ENCODE data around the gene SREBF1. TPM values are rescaled to one million over a fixed set of nuclear protein-coding genes. Genes with fewer than 3 reads are reported as not detected.
"Not testable (repeated sequence)": the region's sequence is repeated elsewhere in the genome, so short reads cannot be mapped to it uniquely, and the experiment has no call there.

Gene SREBF1
- total RNA-seq, 1 donor from 2014 or later = 28.8 TPM

- no peak for DNase-seq
Measured at GRCh38 chr17:17811381-17812210, 25.2 kb downstream of the SREBF1 start.

GRCh38 chr17:17810895-17811248 is 25.9 kb downstream of the SREBF1 start:
- no peak for DNase-seq

- no peak for DNase-seq
Measured at GRCh38 chr17:17810084-17810894, 26.5 kb downstream of the SREBF1 start.

- no peak for DNase-seq
Measured at GRCh38 chr17:17809531-17810083, 27.2 kb downstream of the SREBF1 start.

GRCh38 chr17:17808706-17809432 is 27.9 kb downstream of the SREBF1 start:
- no peak for DNase-seq

GRCh38 chr17:17808200-17808599 is 28.6 kb downstream of the SREBF1 start:
- DNase-seq = not testable (repeated sequence)

- no peak for DNase-seq
Measured at GRCh38 chr17:17807440-17807839, 29.3 kb downstream of the SREBF1 start.

GRCh38 chr17:17806611-17807274 is 30.0 kb downstream of the SREBF1 start:
- DNase-seq = no peak

GRCh38 chr17:17806035-17806434 is 30.8 kb downstream of the SREBF1 start:
- no peak for DNase-seq

- no peak for DNase-seq
Measured at GRCh38 chr17:17805575-17805974, 31.2 kb downstream of the SREBF1 start.

GRCh38 chr17:17804007-17804406 is 32.8 kb downstream of the SREBF1 start:
- DNase-seq = no peak

- DNase-seq = no peak
Measured at GRCh38 chr17:17801800-17802481, 34.8 kb downstream of the SREBF1 start.

GRCh38 chr17:17800504-17801021 is 36.2 kb downstream of the SREBF1 start:
- DNase-seq = no peak

GRCh38 chr17:17798573-17799255 is 38.1 kb downstream of the SREBF1 start:
- no peak for DNase-seq

GRCh38 chr17:17798010-17798556 is 38.7 kb downstream of the SREBF1 start:
- no peak for DNase-seq

GRCh38 chr17:17797119-17797809 is 39.5 kb downstream of the SREBF1 start:
- no peak for DNase-seq

- no peak for DNase-seq
Measured at GRCh38 chr17:17796787-17797061, 40.1 kb downstream of the SREBF1 start.

- no peak for DNase-seq
Measured at GRCh38 chr17:17795946-17796786, 40.6 kb downstream of the SREBF1 start.

- no peak for DNase-seq
Measured at GRCh38 chr17:17795296-17795695, 41.5 kb downstream of the SREBF1 start.

Measured in dermis blood vessel endothelial cell (primary cell).